ENCODE data around the gene ADAMTSL5.

DNA sequence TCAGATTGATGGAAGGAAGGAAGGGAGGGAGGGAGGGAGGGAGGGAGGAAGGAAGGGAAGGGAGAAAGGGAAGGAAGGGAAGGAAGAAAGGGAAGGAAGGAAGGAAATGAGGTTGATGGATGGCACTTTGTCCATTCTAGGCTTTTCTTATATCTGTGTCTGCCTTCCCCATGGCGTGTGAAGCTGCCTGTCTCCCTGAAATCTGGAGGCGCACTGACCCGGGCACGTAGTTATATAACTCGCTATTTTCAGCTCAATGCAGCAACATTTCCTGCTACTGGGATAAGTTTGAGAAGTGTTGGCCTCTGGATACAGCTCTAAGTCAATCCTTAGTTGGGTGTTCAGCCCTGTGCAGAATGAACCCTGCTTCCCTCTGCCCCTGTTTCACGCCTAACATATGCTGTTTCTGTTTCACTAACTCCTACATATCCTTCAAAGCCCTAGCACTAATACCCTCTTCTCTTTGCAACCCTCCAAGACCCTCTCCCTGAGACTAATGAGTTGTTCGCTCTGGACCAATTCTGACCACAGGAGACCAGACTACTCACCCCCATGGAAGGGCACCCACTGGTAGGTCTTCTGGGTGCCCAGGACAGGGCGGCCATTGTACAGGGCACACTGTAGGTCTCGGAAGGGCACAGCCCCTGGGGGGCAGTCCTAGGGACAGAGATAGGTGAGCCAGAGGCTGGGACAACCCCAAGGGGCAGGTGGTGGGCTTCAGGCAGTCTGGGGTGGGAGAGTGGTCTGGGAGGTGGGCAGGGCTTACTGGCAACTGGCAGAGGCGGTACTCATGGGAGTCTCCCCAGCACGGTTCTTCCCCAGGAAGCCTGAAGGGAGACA lies 3.0 kb downstream of the ADAMTSL5 start:
- TF ChIP-seq, protein P1, sequence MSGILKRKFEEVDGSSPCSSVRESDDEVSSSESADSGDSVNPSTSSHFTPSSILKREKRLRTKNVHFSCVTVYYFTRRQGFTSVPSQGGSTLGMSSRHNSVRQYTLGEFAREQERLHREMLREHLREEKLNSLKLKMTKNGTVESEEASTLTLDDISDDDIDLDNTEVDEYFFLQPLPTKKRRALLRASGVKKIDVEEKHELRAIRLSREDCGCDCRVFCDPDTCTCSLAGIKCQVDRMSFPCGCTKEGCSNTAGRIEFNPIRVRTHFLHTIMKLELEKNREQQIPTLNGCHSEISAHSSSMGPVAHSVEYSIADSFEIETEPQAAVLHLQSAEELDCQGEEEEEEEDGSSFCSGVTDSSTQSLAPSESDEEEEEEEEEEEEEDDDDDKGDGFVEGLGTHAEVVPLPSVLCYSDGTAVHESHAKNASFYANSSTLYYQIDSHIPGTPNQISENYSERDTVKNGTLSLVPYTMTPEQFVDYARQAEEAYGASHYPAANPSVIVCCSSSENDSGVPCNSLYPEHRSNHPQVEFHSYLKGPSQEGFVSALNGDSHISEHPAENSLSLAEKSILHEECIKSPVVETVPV (CRISPR knock-in tag; IDR thresholded peaks at IDR 0.05) = no peak
- TF ChIP-seq BACH2 (CRISPR knock-in tag; IDR thresholded peaks at IDR 0.05; ENCODE audit: borderline replicate concordance) (no peak), SNAI2 (CRISPR knock-in tag; IDR thresholded peaks at IDR 0.05) (no peak), CSDC2 (CRISPR knock-in tag; IDR thresholded peaks at IDR 0.05) (no peak)
- TF ChIP-seq, protein P2, sequence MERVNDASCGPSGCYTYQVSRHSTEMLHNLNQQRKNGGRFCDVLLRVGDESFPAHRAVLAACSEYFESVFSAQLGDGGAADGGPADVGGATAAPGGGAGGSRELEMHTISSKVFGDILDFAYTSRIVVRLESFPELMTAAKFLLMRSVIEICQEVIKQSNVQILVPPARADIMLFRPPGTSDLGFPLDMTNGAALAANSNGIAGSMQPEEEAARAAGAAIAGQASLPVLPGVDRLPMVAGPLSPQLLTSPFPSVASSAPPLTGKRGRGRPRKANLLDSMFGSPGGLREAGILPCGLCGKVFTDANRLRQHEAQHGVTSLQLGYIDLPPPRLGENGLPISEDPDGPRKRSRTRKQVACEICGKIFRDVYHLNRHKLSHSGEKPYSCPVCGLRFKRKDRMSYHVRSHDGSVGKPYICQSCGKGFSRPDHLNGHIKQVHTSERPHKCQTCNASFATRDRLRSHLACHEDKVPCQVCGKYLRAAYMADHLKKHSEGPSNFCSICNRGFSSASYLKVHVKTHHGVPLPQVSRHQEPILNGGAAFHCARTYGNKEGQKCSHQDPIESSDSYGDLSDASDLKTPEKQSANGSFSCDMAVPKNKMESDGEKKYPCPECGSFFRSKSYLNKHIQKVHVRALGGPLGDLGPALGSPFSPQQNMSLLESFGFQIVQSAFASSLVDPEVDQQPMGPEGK (CRISPR knock-in tag; IDR thresholded peaks at IDR 0.05; ENCODE audit: borderline replicate concordance) = no peak
